ENCODE measurements around the gene EEA1.

- TF ChIP-seq POLR2AphosphoS5 (IDR thresholded peaks at IDR 0.05; ENCODE audit: low read length) = no peak
- no peak for TF ChIP-seq BHLHE40 (IDR thresholded peaks at IDR 0.05; ENCODE audit: borderline replicate concordance in 1 of 2, low read depth in 2 of 2, low read length in 1 of 2)
- TF ChIP-seq RB1 (IDR thresholded peaks at IDR 0.05; ENCODE audit: borderline replicate concordance) = no peak
- TF ChIP-seq PKNOX1 (IDR thresholded peaks at IDR 0.05) = no peak
- no peak for TF ChIP-seq MAX (IDR thresholded peaks at IDR 0.05; ENCODE audit: low read depth, low read length)
- no peak for TF ChIP-seq ATF2 (IDR thresholded peaks at IDR 0.05; ENCODE audit: low read length)
- no peak for TF ChIP-seq SIN3A (IDR thresholded peaks at IDR 0.05; ENCODE audit: low read depth, low read length)
- no peak for TF ChIP-seq MYC (IDR thresholded peaks at IDR 0.05; ENCODE audit: insufficient read depth, insufficient read length, insufficient replicate concordance, low read length, severe bottlenecking)
- no peak for TF ChIP-seq POU2F2 (IDR thresholded peaks at IDR 0.05; ENCODE audit: borderline replicate concordance, low read depth, low read length)
- no peak for TF ChIP-seq CTCF (IDR thresholded peaks at IDR 0.05 in 2 of 3, conservative IDR thresholded peaks at IDR 0.05 in 1 of 3; ENCODE audit: control insufficient read depth in 2 of 3, extremely low read depth in 1 of 3, insufficient read depth in 1 of 3, low read depth in 3 of 3, low read length in 3 of 3)
- no peak for TF ChIP-seq EP300 (IDR thresholded peaks at IDR 0.05; ENCODE audit: borderline replicate concordance in 1 of 2, control insufficient read depth in 1 of 2, low read depth in 2 of 2, low read length in 2 of 2)
- TF ChIP-seq NFYB (IDR thresholded peaks at IDR 0.05; ENCODE audit: insufficient read depth, low read depth, low read length) = no peak
Measured at GRCh38 chr12:92779902-92780301, 149.2 kb downstream of the EEA1 start.
